Thyroid gland (tissue), 4 donors: Measurements from ENCODE around the gene ZFP69B.

Experiments
- CTCF ChIP-seq, 6 experiments: fragments of 200-600 bp in 3 of 6; fragments of 450-650 bp in 3 of 6; sonication (generic) in 3 of 6; IDR thresholded peaks; one replicate each; pipeline ENCODE4 v1.5.1; 2016 to 2019; ENCODE audit warnings: antibody characterized with exemption in 6 of 6, mild to moderate bottlenecking in 2 of 6, inconsistent platforms in 1 of 6, moderate library complexity in 1 of 6
- POLR2A ChIP-seq, 2 donors: fragments of 450-650 bp; IDR thresholded peaks; one replicate each; pipeline ENCODE4 v1.6.1; 2017; ENCODE audit warnings: antibody characterized with exemption in 2 of 2, mild to moderate bottlenecking in 2 of 2, moderate library complexity in 1 of 2

- no peak for TF ChIP-seq CTCF (IDR thresholded peaks at IDR 0.05)
- no peak for TF ChIP-seq POLR2A (IDR thresholded peaks at IDR 0.05)
These were observed 44.5 kb upstream of the ZFP69B start for GRCh38 chr1:40405812-40406211.
